ENCODE results near the gene TRIM29. TPM values are rescaled to one million over a fixed set of nuclear protein-coding genes. Genes with fewer than 3 reads are reported as not detected.
A peak's percentile ranks its signal among the peaks of the same experiment; 100 is the strongest.

Gene TRIM29, protein sequence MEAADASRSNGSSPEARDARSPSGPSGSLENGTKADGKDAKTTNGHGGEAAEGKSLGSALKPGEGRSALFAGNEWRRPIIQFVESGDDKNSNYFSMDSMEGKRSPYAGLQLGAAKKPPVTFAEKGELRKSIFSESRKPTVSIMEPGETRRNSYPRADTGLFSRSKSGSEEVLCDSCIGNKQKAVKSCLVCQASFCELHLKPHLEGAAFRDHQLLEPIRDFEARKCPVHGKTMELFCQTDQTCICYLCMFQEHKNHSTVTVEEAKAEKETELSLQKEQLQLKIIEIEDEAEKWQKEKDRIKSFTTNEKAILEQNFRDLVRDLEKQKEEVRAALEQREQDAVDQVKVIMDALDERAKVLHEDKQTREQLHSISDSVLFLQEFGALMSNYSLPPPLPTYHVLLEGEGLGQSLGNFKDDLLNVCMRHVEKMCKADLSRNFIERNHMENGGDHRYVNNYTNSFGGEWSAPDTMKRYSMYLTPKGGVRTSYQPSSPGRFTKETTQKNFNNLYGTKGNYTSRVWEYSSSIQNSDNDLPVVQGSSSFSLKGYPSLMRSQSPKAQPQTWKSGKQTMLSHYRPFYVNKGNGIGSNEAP
- total RNA-seq (2014; rRNA removed; shearing (Covaris generic)) = not detected in 2 replicates

DNA sequence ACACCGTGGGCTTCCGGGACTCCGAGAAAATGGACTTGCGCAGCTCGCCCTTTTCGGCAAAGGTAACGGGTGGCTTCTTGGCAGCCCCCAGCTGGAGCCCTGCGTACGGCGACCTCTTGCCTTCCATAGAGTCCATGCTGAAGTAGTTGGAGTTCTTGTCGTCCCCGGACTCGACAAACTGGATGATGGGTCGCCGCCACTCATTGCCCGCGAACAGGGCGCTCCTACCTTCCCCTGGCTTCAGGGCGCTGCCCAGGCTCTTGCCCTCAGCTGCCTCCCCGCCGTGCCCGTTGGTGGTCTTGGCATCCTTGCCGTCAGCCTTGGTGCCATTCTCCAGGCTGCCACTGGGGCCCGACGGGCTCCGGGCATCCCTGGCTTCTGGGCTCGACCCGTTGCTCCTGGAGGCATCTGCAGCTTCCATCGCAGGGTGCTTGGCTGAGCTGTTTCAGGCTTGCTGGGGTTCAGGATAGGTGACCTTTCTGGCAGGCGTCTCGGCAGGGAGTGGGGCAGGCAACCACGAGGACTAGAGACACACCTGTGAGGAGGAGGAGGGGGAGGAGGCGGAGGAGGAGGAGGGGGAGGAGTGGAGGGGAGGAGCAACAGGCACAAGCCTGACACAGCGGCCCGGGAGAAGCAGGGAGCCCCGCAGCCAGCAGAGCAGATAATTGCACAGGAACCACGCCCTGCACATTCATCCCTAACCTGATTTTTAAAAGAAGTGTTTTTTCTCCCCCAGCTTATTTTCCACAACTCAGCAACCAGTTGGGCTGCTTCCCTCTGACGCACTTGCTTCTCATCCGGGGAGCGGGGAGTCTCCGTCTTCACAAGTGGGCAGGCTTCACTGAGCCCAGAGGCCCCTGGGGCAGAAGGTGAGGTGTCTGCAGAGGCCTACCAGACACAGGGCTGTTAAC is at the start of gene TRIM29:
TRIM29 (minus strand) TSS at position 503 of the 911 bp plus-strand sequence; CDS start at position 421, 82 bp downstream.
- Histone ChIP-seq H3K27ac (no peak within 1 kb of the TSS), H3K36me3 (no peaks in the 10 kb centered on the region), H3K9me3 (replicated peaks) (no peaks in the 10 kb centered on the region), H3K27me3 (no peaks in the 10 kb centered on the region; the same call in 1 of the 2 replicates), H3K4me3 (no peak within 1 kb of the TSS), H3K4me1 (no peaks in the 10 kb centered on the region)
- no peak for DNase-seq

DNA sequence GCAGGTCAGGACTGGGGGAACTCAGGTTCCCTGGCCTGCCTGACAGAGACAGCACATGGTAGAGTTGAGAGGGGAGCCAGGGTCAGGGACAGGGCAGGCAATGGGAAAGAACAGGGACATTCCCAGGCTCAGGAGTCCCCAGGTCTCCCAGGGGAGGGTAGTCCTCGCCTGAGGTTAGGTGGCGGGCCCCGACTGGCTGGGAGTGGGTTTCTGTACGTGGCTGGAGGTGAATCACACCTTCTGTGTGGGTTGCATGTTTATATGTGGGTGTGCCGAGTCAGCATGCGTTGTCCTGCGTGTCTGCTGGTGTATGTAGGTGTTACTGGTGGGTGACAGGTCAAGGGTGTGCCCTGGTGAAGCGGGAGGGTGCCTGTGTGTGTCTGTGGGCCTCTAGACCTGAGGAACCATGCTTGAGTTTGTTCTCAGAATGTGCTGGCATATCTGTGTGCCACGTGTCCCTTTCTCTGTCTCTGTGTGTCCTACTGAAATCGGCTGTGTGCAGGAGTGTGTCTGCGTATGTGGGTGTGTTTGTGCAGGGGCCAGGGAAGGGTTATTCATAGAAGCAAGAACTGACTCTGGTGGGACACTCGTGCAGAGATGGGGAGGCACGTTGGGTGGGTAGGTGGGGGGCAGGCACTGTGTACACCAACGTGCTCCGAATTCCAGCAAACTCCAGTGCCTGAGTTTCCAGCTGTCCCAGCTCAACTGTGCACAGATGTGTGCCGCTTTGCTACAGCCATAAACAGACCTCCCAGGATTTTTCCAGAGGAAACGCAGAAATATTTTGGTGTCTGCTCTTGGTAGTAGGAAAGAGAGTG is 49.1 kb upstream of the TRIM29 start:
- DNase-seq = peak; percentile 39 to 64
- no peaks in the 10 kb centered on the region for H3K27me3 ChIP-seq
- no peaks in the 10 kb centered on the region for H3K36me3 ChIP-seq
- peaks cover 26% of the 10 kb centered on the region for H3K4me1 ChIP-seq
- peak overlapping the region; percentile 58 for H3K27ac ChIP-seq
- H3K9me3 ChIP-seq (replicated peaks) = no peaks in the 10 kb centered on the region
- H3K4me3 ChIP-seq = no peak overlapping the region; the same call in 1 of the 2 replicates

DNA sequence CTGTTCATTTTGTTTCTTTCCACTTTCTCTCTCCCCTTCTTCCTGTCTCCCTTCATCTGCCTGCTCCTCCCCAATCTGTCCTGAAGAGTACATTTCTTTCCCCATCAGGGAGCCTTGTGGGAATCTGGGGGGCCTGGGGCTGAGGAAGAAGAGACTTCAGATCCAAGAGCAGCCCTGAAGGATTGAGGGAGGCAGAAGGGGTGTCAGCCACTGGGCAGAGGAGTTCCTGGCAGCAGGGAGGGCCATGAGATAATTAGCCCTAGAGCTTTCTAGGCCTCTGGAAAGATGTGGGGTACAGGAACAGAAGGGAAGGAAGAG is 48.5 kb upstream of the TRIM29 start:
- Histone ChIP-seq H3K4me1 (peaks cover 26% of the 10 kb centered on the region), H3K27me3 (no peaks in the 10 kb centered on the region), H3K4me3 (no peak overlapping the region), H3K27ac (peak overlapping the region; percentile 35; the same call in 1 of the 2 replicates), H3K36me3 (no peaks in the 10 kb centered on the region), H3K9me3 (replicated peaks) (no peaks in the 10 kb centered on the region)
- DNase-seq = no peak

DNA sequence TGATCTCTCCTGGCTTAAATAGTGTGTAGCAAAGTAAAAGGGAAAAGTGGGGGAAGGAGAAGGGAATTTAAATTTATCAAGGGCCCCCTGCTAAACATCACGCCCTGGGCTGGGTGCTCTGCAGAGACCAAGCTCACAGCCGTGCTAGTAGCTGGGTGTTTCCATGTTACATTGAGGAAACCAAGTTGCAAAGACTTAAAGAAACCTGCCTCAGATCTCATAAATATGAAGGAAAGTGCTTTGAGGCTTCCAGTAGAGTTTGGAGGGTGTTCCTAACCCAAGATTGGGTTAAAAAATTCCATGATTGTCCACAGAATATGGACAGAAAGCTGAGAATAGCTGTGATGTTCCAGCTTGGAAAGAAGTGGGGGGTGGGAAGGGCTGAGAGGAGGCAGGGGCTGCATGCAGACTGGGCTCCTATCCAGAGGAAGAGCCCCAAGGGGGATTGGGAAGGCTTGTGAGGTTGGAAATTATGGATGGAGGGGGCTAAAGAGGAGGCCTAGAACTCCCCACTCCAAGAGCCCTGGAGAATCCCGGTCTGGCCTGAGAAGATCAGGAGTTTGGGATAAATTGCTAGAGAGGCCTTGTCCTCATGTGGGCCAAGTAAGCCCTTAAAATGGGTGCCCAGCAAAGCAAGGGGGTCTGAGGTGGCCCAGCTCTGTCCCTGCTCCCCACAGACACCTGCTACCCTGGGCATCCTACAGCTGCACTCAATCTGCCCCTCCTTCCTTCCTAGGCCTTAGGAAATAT is 48.0 kb upstream of the TRIM29 start:
- H3K27me3 ChIP-seq = no peaks in the 10 kb centered on the region
- H3K4me3 ChIP-seq = no peak overlapping the region
- no peaks in the 10 kb centered on the region for H3K36me3 ChIP-seq
- H3K27ac ChIP-seq = peak overlapping the region; percentile 35; the same call in 1 of the 2 replicates
- H3K9me3 ChIP-seq (replicated peaks) = no peaks in the 10 kb centered on the region
- DNase-seq = peak in 1 of 2 experiments; percentile 55
- peaks cover 26% of the 10 kb centered on the region for H3K4me1 ChIP-seq

- Histone ChIP-seq H3K36me3 (no peaks in the 10 kb centered on the region), H3K9me3 (replicated peaks) (no peaks in the 10 kb centered on the region), H3K4me1 (peaks cover 26% of the 10 kb centered on the region), H3K27me3 (no peaks in the 10 kb centered on the region), H3K27ac (peak overlapping the region; percentile 35; the same call in 1 of the 2 replicates), H3K4me3 (no peak overlapping the region)
- no peak for DNase-seq
These were observed 47.2 kb upstream of the TRIM29 start for GRCh38 chr11:120184946-120185705.

- no peaks in the 10 kb centered on the region for H3K36me3 ChIP-seq
- no peaks in the 10 kb centered on the region for H3K9me3 ChIP-seq (replicated peaks)
- H3K4me1 ChIP-seq = peaks cover 26% of the 10 kb centered on the region
- no peak overlapping the region for H3K27ac ChIP-seq
- H3K4me3 ChIP-seq = no peak overlapping the region
- no peaks in the 10 kb centered on the region for H3K27me3 ChIP-seq
- no peak for DNase-seq
These were observed 46.5 kb upstream of the TRIM29 start for GRCh38 chr11:120184371-120184945.

DNA sequence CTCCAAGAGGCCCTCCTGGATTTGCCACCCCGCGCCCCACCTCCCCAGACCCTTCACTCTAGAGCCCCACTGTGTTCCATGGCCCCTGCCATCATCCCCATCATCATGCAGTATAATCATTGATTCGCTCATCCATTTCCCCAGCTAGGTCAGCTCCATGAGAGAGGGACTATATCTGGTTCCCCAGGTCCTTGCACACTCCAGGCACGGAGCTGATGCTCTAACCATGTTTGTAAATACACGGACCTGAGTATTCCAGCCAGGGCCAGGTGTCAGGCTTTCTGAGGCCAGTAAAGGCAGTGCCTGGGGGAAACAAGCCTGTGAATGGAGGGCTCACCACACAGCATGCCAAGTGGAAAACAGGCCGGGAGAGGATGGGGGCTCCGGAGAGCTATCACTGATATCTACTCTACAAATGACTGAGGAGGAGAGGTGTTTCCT is 45.8 kb upstream of the TRIM29 start:
- Histone ChIP-seq H3K9me3 (replicated peaks) (no peaks in the 10 kb centered on the region), H3K27me3 (no peaks in the 10 kb centered on the region), H3K4me1 (peaks cover 26% of the 10 kb centered on the region), H3K27ac (no peak overlapping the region), H3K36me3 (no peaks in the 10 kb centered on the region), H3K4me3 (no peak overlapping the region)
- no peak for DNase-seq

- Histone ChIP-seq H3K27me3 (no peaks in the 10 kb centered on the region), H3K9me3 (replicated peaks) (no peaks in the 10 kb centered on the region), H3K36me3 (no peaks in the 10 kb centered on the region), H3K27ac (no peak overlapping the region), H3K4me3 (no peak overlapping the region), H3K4me1 (peaks cover 26% of the 10 kb centered on the region)
- DNase-seq = peak in 1 of 2 experiments; percentile 37
These were observed 45.0 kb upstream of the TRIM29 start for GRCh38 chr11:120182790-120183491.

DNA sequence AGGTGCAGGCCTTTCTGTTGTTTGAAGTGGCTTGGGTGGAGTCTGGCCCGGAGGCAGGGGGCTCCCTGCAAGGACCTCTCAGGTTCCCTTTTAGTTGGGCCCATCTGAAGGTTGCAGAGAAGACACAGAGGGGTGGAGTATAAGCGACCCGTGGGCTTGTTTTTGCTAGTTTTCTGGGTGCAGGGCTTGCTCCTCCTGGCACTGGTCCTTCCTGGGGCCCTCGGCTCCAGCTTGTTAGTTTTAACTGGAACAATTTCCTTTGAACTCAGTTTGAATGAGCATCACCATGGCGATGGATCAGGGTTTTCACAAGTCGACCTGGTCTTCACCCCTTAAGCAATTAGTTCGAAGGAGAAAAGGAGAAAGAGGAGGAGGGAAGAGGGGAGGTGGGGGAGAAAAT is 44.5 kb upstream of the TRIM29 start:
- Histone ChIP-seq H3K4me3 (no peak overlapping the region), H3K4me1 (peaks cover 21% of the 10 kb centered on the region), H3K36me3 (no peaks in the 10 kb centered on the region), H3K9me3 (replicated peaks) (no peaks in the 10 kb centered on the region), H3K27me3 (no peaks in the 10 kb centered on the region), H3K27ac (no peak overlapping the region)
- DNase-seq = no peak

DNA sequence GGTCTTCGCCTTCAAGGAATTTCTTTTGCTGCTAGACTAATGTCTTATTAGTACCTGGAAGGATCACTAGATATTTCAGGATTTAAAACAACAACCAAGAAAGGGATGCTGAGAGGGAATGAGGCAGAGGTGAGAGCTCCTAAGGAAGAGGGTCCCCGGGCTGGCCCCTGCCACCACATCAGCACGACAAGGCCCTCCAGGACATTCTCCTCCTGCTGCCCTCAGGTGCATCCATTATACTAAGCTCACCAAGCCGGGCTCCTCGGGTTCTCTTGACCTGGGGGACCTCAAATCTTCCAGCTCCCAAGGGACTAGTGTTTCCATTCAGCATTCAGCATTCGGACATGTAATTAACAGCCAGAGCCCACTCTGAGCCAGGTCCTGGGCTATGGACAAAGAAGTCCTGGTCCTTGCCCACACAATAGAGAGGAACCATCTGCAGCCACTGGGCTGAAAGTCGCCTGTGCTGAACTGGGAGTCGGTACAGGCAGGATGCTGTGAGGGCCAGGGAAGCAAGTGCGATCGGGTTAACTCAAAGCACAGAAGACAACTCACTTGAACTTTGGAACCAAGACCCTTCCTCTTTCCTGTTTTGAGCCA is 43.6 kb upstream of the TRIM29 start:
- Histone ChIP-seq H3K4me3 (no peak overlapping the region), H3K27me3 (no peaks in the 10 kb centered on the region), H3K4me1 (peaks cover 13% of the 10 kb centered on the region), H3K27ac (no peak overlapping the region), H3K9me3 (replicated peaks) (no peaks in the 10 kb centered on the region), H3K36me3 (no peaks in the 10 kb centered on the region)
- no peak for DNase-seq

DNA sequence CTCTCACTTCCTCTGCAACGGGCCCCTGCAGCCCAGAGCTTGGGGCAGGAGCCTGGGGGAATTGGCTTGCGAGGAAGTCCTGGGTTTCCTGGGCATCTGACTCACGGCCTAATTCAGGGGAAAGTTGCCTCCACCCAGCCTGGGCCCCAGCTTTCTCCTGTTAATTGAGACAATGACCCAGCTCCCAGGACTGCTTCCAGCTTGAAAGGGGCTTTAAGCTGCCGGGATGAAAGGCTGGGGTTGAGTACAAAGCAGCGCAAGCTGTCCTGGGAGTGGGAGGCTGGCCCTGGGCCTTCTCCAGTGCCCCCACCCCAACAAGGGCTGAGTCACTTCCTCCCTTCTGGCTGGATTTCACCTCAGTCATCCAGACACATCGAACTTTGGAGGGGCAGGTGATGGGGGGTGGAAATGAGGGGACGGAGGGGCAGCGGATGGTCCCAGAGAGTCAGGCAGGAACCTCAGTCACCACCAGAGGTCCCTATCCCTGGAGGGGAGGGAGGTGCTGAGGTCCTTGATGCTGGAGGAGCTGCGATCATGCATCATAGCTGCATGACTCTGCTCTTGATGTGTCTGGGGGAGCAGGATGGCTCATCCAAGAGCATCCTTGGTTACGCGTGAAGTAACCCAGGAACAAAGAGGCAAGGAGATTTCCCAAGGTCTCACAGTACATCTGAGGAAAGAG is 42.8 kb upstream of the TRIM29 start:
- Histone ChIP-seq H3K9me3 (replicated peaks) (no peaks in the 10 kb centered on the region), H3K36me3 (no peaks in the 10 kb centered on the region), H3K4me1 (peaks cover 6% of the 10 kb centered on the region), H3K4me3 (no peak overlapping the region), H3K27me3 (no peaks in the 10 kb centered on the region), H3K27ac (no peak overlapping the region)
- DNase-seq = no peak
